Adrenal gland (tissue), 12 donors: Measurements from ENCODE around the gene LRP1B. TPM values are rescaled to one million over a fixed set of nuclear protein-coding genes. Genes with fewer than 3 reads are reported as not detected.

ENCODE experiments used
- DNase-seq, 7 donors: peaks; one replicate each; pipeline ENCODE4 v3.0.0-alpha.2; 2019 to 2020
- H3K27ac ChIP-seq, 5 donors: fragments of 200-600 bp; sonication (generic) in 4 of 5; 1 replicate in 3 of 5; 2 replicates in 2 of 5; pipeline versions ENCODE4 v1.5.1 to v1.8.0; 2016 to 2020; ENCODE audit warnings: mild to moderate bottlenecking in 1 of 5
- H3K27me3 ChIP-seq: fragments of 200-600 bp; 2 replicates; pipeline ENCODE4 v1.8.0; 2021
- H3K36me3 ChIP-seq, 2 donors: fragments of 200-600 bp; replicated peaks in 1 of 2; 1 replicate in 1 of 2; 2 replicates in 1 of 2; pipeline versions ENCODE4 v1.5.1 to v1.8.0; 2018 to 2022
- H3K4me1 ChIP-seq, 2 donors: fragments of 200-600 bp; replicated peaks in 1 of 2; 1 replicate in 1 of 2; 2 replicates in 1 of 2; pipeline versions ENCODE4 v1.5.1 to v1.8.0; 2018 to 2021
- H3K4me3 ChIP-seq, 4 donors: fragments of 200-600 bp; sonication (generic) in 3 of 4; one replicate each; pipeline ENCODE4 v1.5.1; 2016 to 2018
- H3K9me3 ChIP-seq, 3 donors: fragments of 200-600 bp; sonication (generic) in 1 of 3; replicated peaks in 1 of 3; 1 replicate in 2 of 3; 2 replicates in 1 of 3; pipeline versions ENCODE4 v1.5.1 to v1.8.0; 2016 to 2021
- CTCF ChIP-seq, 6 experiments: fragments of 450-650 bp in 4 of 6; fragments of 200-600 bp in 2 of 6; sonication (generic) in 1 of 6; IDR thresholded peaks; 1 replicate in 5 of 6; 2 replicates in 1 of 6; pipeline versions ENCODE4 v1.5.1 to v1.8.0; 2016 to 2021; ENCODE audit warnings: antibody characterized with exemption in 6 of 6, mild to moderate bottlenecking in 2 of 6, moderate library complexity in 1 of 6
- POLR2A ChIP-seq, 2 donors: fragments of 450-650 bp; IDR thresholded peaks; one replicate each; pipeline ENCODE4 v1.6.1; 2017; ENCODE audit warnings: antibody characterized with exemption in 2 of 2, mild to moderate bottlenecking in 2 of 2, moderate library complexity in 1 of 2
- WGBS, 4 donors: extraction: QIAGEN DNeasy Blood & Tissue Kit in 2 of 4; methylation state at CpG; one replicate each; pipeline versions ENCODE4 v1.1.5 to v1.1.7; 2013 to 2017; 5-methylcytosine and 5-hydroxymethylcytosine counted together
- intact Hi-C, 2 donors: fragments of 100-400 bp; cut with DNase I; formaldehyde crosslinking; loops; one replicate each; pipeline versions ENCODE4 v1.14.1 to v1.15.0; 2022 to 2023
- polyA plus RNA-seq, 3 donors: library from polyadenylated mRNA; stranded (reverse); fragments of 200-250 nt in 2 of 3; fragments of 350-450 nt in 1 of 3; fragmentation: Illumina TruSeq in 1 of 3; extraction: RNeasy Lipid Tissue Mini Kit (QIAGEN cat#74804) in 1 of 3; gene quantifications; one replicate each; pipeline ENCODE4 v1.2.3, GENCODE V29; 2013 to 2014
- total RNA-seq, 9 donors: library from RNA; depleted of rRNA in 4 of 9; stranded (reverse); fragments of >200 nt in 4 of 9; fragments of 120-200 nt in 1 of 9; fragmentation: NEBNext Ultra II Directional in 1 of 9; extraction: Animal tissue kit (Norgen Biotek cat#: 25700) in 1 of 9; gene quantifications; one replicate each; pipeline versions ENCODE4 v1.1.0 to v1.2.4, GENCODE V29; 2013 to 2023
- donor health status: healthy with polysubstance abuse.
- donor health status: Bipolar disorder and iron deficiency.
- donor health status: DM: yes; HTN: yes; CAD: no.
- donor health status: DM: no; HTN: no; CAD: no.
- donor health status: DM: no; HTN: no; CAD: no.
- donor health status: DM: yes; HTN: yes; CAD: no.

The LRP1B gene
- total and polyA plus RNA-seq, 12 donors, result 0.84 to 5.4 (median 2.1) TPM

- Histone ChIP-seq H3K4me1 (no peaks in the 10 kb centered on the region), H3K36me3 (no peaks in the 10 kb centered on the region), H3K4me3 (no peak overlapping the region), H3K27me3 (no peaks in the 10 kb centered on the region), H3K27ac (no peak overlapping the region), H3K9me3 (no peaks in the 10 kb centered on the region)
- TF ChIP-seq POLR2A (IDR thresholded peaks at IDR 0.05) (no peak), CTCF (IDR thresholded peaks at IDR 0.05) (no peak)
- no peak for DNase-seq
- 91 to 96% (median 94%) methylated on average over 1 of the region's 1 CpG for WGBS, 4 donors
- intact Hi-C loops, result no loop called here
Observed at GRCh38 chr2:140770645-140771044, 1360.2 kb downstream of the LRP1B start.

DNA sequence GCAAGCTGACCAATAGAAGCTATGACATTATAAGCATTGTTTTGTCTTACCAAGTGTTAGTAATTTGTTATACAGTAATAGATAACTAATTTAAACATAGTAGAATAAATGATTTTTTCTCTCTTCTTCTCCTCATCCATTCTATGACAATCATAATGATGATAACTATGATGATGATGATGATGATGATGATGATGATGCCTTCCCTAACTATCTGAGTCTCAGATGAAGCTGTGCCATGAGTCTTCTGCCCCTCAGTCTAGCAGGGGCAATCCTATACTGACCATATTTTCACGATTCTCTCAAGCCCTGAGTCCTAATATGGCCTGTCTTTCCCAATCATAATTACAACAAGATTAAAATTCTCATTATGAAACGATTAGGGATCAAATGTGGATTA, 1369.0 kb downstream of the LRP1B start:
- intact Hi-C loops, result no loop called here
- no peak for DNase-seq
- H3K36me3 ChIP-seq, result no peaks in the 10 kb centered on the region
- H3K9me3 ChIP-seq, result no peaks in the 10 kb centered on the region
- H3K27ac ChIP-seq, result no peak overlapping the region
- no peaks in the 10 kb centered on the region for H3K27me3 ChIP-seq
- no peak overlapping the region for H3K4me3 ChIP-seq
- WGBS, 4 donors, result 72 to 90% (median 82%) methylated on average over 2 of the region's 2 CpGs
- no peaks in the 10 kb centered on the region for H3K4me1 ChIP-seq
- no peak for TF ChIP-seq POLR2A (IDR thresholded peaks at IDR 0.05)
- TF ChIP-seq CTCF (IDR thresholded peaks at IDR 0.05), result no peak

DNA sequence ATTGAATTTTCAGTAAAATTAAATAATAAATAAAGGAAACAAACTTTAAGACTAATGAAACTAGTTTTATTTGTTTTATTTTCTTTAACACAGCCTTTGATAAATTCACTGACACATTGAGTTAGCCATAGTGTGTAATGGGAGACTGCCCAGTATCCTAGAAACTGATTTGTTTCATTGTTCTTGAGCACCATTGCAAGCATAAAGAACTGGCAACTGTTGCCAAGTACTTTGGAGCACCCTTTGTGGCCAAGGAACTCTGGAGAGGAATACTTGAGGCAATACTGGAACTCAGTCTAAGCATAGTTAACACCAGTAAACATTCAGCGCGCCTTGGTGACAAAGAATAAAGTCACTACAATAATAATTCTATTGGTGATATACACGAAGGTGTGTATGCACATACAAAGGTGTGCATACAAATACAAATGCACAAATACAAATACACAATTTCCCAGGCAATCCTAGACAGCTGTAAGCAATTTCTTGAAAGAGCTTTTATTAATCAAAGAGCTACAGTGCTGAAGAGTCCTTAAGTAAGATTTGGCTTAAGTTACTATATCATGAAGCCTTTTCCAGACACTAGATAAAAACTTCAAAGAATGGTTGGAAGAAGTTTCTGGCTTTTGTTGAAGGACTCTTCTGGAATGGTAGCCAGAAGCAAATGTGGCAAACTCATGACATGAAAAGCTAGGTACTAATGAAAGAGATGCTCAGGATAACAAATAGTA, 1371.2 kb downstream of the LRP1B start:
- Histone ChIP-seq H3K27me3 (no peaks in the 10 kb centered on the region), H3K9me3 (no peaks in the 10 kb centered on the region), H3K27ac (no peak overlapping the region), H3K4me3 (no peak overlapping the region), H3K36me3 (no peaks in the 10 kb centered on the region), H3K4me1 (no peaks in the 10 kb centered on the region)
- TF ChIP-seq POLR2A (IDR thresholded peaks at IDR 0.05), result no peak
- TF ChIP-seq CTCF (IDR thresholded peaks at IDR 0.05), result no peak
- intact Hi-C loops, result no loop called here
- no peak for DNase-seq
- 81 to 92% (median 84%) methylated on average over 3 of the region's 3 CpGs for WGBS, 4 donors

DNA sequence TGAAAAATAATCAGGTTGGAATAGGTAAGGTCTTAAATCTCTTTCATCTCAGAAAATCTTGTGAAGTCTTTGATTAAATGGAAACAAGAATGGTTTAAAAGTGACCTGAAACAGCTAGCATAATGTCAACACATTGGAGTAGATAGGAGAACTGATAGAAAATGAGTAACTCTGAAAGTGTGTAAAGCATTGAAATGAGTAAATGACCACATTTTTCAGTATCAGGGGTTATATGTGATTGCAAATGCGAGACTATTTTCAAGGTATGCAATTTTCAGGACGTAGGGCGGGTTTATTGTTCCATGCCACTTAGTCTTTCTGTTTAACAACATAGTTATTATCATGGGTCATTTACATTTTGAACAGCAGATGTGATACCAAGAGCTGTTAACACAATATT, 1383.2 kb downstream of the LRP1B start:
- WGBS, 4 donors, result 87 to 96% (median 89%) methylated on average over 3 of the region's 3 CpGs
- Histone ChIP-seq H3K4me1 (no peaks in the 10 kb centered on the region), H3K27ac (no peak overlapping the region), H3K36me3 (no peaks in the 10 kb centered on the region), H3K4me3 (no peak overlapping the region), H3K27me3 (no peaks in the 10 kb centered on the region), H3K9me3 (no peaks in the 10 kb centered on the region)
- intact Hi-C loops, result no loop called here
- no peak for TF ChIP-seq POLR2A (IDR thresholded peaks at IDR 0.05)
- no peak for TF ChIP-seq CTCF (IDR thresholded peaks at IDR 0.05)
- no peak for DNase-seq
